CD14-positive monocyte (primary cell): Measurements from ENCODE around the gene EIPR1. TPM values are rescaled to one million over a fixed set of nuclear protein-coding genes. Genes with fewer than 3 reads are reported as not detected.
A peak's percentile ranks its signal among the peaks of the same experiment; 100 is the strongest.

Experiments used
- DNase-seq, 3 donors: peaks; one replicate each; pipeline ENCODE4 v3.0.0-alpha.2; 2011 to 2022
- H2AFZ ChIP-seq: 2 replicates; pipeline ENCODE4 v1.6.0; 2012; ENCODE audit warnings: mild to moderate bottlenecking, low read depth, low read length, inconsistent platforms; ENCODE audit not compliant: insufficient read depth, poor library complexity, severe bottlenecking
- H3K27ac ChIP-seq, 2 donors: 1 replicate in 1 of 2; 2 replicates in 1 of 2; pipeline ENCODE4 v1.5.1; 2012 to 2013; ENCODE audit warnings: low read length in 2 of 2, control low read depth in 1 of 2, inconsistent platforms in 1 of 2, low read depth in 1 of 2, mild to moderate bottlenecking in 1 of 2
- H3K27me3 ChIP-seq, 2 donors: one replicate each; pipeline versions ENCODE4 v1.6.0 to v1.6.1; 2011 to 2013; ENCODE audit warnings: low read length in 2 of 2; ENCODE audit not compliant: control insufficient read depth in 2 of 2, insufficient read depth in 2 of 2
- H3K36me3 ChIP-seq, 2 donors: replicated peaks in 1 of 2; 1 replicate in 1 of 2; 2 replicates in 1 of 2; pipeline versions ENCODE4 v1.5.1 to v1.6.1; 2012 to 2013; ENCODE audit warnings: low read length in 2 of 2, control low read depth in 1 of 2, inconsistent platforms in 1 of 2, mild to moderate bottlenecking in 1 of 2; ENCODE audit not compliant: insufficient read depth in 2 of 2, control insufficient read depth in 1 of 2
- H3K4me1 ChIP-seq, 2 donors: 1 replicate in 1 of 2; 2 replicates in 1 of 2; pipeline versions ENCODE4 v1.5.1 to v1.6.1; 2012 to 2013; ENCODE audit warnings: low read length in 2 of 2, control low read depth in 1 of 2, inconsistent platforms in 1 of 2, mild to moderate bottlenecking in 1 of 2, moderate library complexity in 1 of 2; ENCODE audit not compliant: insufficient read depth in 2 of 2, control insufficient read depth in 1 of 2
- H3K4me2 ChIP-seq: replicated peaks from 2 replicates; pipeline ENCODE3; 2012; ENCODE audit warnings: low read length, moderate library complexity, mild to moderate bottlenecking; ENCODE audit not compliant: poor library complexity, severe bottlenecking; ENCODE audit errors: extremely low read depth
- H3K4me3 ChIP-seq, 3 experiments: fragments of 200-600 bp in 1 of 3; sonication (generic) in 1 of 3; replicated peaks in 1 of 3; 1 replicate in 2 of 3; 2 replicates in 1 of 3; pipeline ENCODE4 v1.5.1; 2011 to 2013; ENCODE audit warnings: low read length in 3 of 3, mild to moderate bottlenecking in 3 of 3, control low read depth in 2 of 3, low read depth in 2 of 3, inconsistent platforms in 1 of 3, moderate library complexity in 1 of 3
- H3K79me2 ChIP-seq: 2 replicates; pipeline ENCODE4 v1.6.0; 2012; ENCODE audit warnings: mild to moderate bottlenecking, control low read depth, inconsistent platforms, low read length, moderate library complexity; ENCODE audit not compliant: insufficient read depth
- H3K9ac ChIP-seq: 2 replicates; pipeline ENCODE4 v1.6.0; 2017; ENCODE audit warnings: low read length, mild to moderate bottlenecking; ENCODE audit not compliant: insufficient read depth, poor library complexity, severe bottlenecking
- H3K9me3 ChIP-seq, 2 donors: replicated peaks in 1 of 2; 1 replicate in 1 of 2; 2 replicates in 1 of 2; pipeline versions ENCODE4 v1.5.1 to v1.6.1; 2012 to 2013; ENCODE audit warnings: low read length in 2 of 2, control low read depth in 1 of 2; ENCODE audit not compliant: control insufficient read depth in 1 of 2, insufficient read depth in 1 of 2
- H4K20me1 ChIP-seq: 2 replicates; pipeline ENCODE4 v1.6.0; 2012; ENCODE audit warnings: mild to moderate bottlenecking, low read length, control low read depth, moderate library complexity; ENCODE audit not compliant: insufficient read depth
- H3K27ac Mint-ChIP-seq, 7 donors: one replicate each; pipeline ENCODE4 v1.8.0; 2020; ENCODE audit warnings: mild to moderate bottlenecking in 7 of 7, mixed read lengths in 7 of 7, moderate library complexity in 6 of 7, inconsistent platforms in 2 of 7
- H3K27me3 Mint-ChIP-seq, 3 donors: one replicate each; pipeline ENCODE4 v1.8.0; 2021 to 2022; ENCODE audit warnings: low read depth in 3 of 3, mild to moderate bottlenecking in 3 of 3, mixed read lengths in 3 of 3, moderate library complexity in 3 of 3, inconsistent platforms in 1 of 3
- H3K36me3 Mint-ChIP-seq, 2 donors: one replicate each; pipeline ENCODE4 v1.8.0; 2020; ENCODE audit warnings: mixed read lengths in 2 of 2, inconsistent platforms in 1 of 2, mild to moderate bottlenecking in 1 of 2
- H3K4me1 Mint-ChIP-seq: one replicate; pipeline ENCODE4 v1.8.0; 2020; ENCODE audit warnings: mild to moderate bottlenecking, mixed read lengths
- H3K4me3 Mint-ChIP-seq, 2 donors: one replicate each; pipeline ENCODE4 v1.8.0; 2020; ENCODE audit warnings: mild to moderate bottlenecking in 2 of 2, mixed read lengths in 2 of 2, moderate library complexity in 1 of 2
- H3K9me3 Mint-ChIP-seq, 7 donors: one replicate each; pipeline ENCODE4 v1.8.0; 2020 to 2022; ENCODE audit warnings: mixed read lengths in 7 of 7, mild to moderate bottlenecking in 6 of 7, moderate library complexity in 6 of 7, inconsistent platforms in 2 of 7
- WGBS: methylation state at CpG from one replicate; pipeline ENCODE4 v1.1.5; 2013; ENCODE audit warnings: missing lambda C conversion rate; ENCODE audit not compliant: insufficient coverage; 5-methylcytosine and 5-hydroxymethylcytosine counted together
- intact Hi-C, 2 donors: fragments of 100-400 bp; cut with micrococcal nuclease; formaldehyde crosslinking; loops; one replicate each; pipeline versions ENCODE4 v1.15.0 to v1.15.1; 2023
- polyA plus RNA-seq, 3 donors: library from polyadenylated mRNA; depleted of rRNA in 1 of 3; unstranded in 2 of 3; stranded (reverse) in 1 of 3; fragments of 300-500 nt in 2 of 3; fragments of >200 nt in 1 of 3; fragmentation: Illumina TruSeq in 2 of 3; gene quantifications; 1 replicate in 2 of 3; 2 replicates in 1 of 3; pipeline ENCODE4 v1.2.3, GENCODE V29; 2012 to 2021
- TF ChIP-seq, protein P1 (sequence below): fragments of 200-600 bp; IDR thresholded peaks from one replicate; pipeline ENCODE4 v1.8.0; 2022; ENCODE audit warnings: antibody characterized with exemption, mild to moderate bottlenecking

EIPR1 gene
- polyA plus RNA-seq, 3 donors: 19.0 to 22.4 (median 20.8) TPM

DNA sequence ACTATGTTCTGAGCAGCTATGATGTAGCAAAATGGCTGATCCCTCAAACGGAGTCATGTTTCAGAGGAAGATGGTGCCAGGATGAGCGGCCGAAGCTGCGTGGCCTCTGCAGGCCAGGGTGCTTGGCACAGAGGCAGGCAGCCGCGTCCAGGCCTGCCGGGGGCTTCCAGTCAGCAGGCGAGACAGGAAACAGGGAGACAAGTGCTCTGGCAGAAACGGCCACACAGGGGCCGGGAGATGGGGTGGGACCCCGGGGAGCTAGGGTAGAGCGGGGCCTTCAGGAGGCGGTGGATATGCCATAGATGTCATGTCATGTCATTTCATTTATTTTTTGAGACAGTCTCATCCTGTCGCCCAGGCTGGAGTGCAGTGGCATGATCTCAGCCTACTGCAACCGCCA lies 50.7 kb downstream of the EIPR1 start:
- H3K27ac Mint-ChIP-seq: peak overlapping the region in 1 of 7 donors; percentile 7
- TF ChIP-seq, protein P1, sequence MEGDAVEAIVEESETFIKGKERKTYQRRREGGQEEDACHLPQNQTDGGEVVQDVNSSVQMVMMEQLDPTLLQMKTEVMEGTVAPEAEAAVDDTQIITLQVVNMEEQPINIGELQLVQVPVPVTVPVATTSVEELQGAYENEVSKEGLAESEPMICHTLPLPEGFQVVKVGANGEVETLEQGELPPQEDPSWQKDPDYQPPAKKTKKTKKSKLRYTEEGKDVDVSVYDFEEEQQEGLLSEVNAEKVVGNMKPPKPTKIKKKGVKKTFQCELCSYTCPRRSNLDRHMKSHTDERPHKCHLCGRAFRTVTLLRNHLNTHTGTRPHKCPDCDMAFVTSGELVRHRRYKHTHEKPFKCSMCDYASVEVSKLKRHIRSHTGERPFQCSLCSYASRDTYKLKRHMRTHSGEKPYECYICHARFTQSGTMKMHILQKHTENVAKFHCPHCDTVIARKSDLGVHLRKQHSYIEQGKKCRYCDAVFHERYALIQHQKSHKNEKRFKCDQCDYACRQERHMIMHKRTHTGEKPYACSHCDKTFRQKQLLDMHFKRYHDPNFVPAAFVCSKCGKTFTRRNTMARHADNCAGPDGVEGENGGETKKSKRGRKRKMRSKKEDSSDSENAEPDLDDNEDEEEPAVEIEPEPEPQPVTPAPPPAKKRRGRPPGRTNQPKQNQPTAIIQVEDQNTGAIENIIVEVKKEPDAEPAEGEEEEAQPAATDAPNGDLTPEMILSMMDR: no peak
- WGBS: 93% methylated on average over 15 of the region's 15 CpGs

DNA sequence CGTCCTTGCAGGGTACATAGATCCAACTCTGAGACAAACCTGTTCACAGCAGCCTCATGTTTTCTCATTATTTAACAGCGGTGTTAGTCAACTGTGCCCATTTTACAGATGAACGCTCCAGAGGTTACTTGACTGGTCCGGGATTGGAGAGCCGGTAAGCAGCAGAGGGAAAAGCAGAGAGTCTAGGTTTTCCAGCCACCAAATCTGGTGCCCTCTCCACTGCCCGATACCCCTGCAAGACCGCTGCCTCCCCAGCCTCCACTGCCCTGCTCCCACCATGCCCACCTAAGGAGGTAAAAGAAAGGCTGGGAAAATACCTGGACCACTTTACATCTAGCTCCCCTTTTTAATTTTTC lies 51.5 kb downstream of the EIPR1 start:
- no peak for DNase-seq
- 97% methylated on average over 5 of the region's 7 CpGs for WGBS
- peaks cover 0 to 5% (median 0%) of the 10 kb centered on the region in 7 donors for H3K9me3 Mint-ChIP-seq
- H3K27me3 Mint-ChIP-seq: peaks cover 0 to 2% (median 0%) of the 10 kb centered on the region in 3 donors
- no peak overlapping the region for H3K4me3 Mint-ChIP-seq
- Histone ChIP-seq H3K9ac (no peak overlapping the region), H3K27ac (peak overlapping the region in 1 of 2 donors; percentile 5), H3K4me3 (no peak overlapping the region), H3K4me1 (no peaks in the 10 kb centered on the region), H3K79me2 (no peaks in the 10 kb centered on the region), H3K4me2 (no peak overlapping the region), H3K27me3 (no peaks in the 10 kb centered on the region), H3K9me3 (no peaks in the 10 kb centered on the region), H3K36me3 (peaks cover 13 to 41% of the 10 kb centered on the region in 2 donors), H2AFZ (no peak overlapping the region), H4K20me1 (no peaks in the 10 kb centered on the region)
- peak overlapping the region in 1 of 7 donors; percentile 46 for H3K27ac Mint-ChIP-seq
- TF ChIP-seq, protein P1: no peak
- H3K36me3 Mint-ChIP-seq: peaks cover 36 to 59% of the 10 kb centered on the region in 2 donors
- intact Hi-C loops: no loop called here
- no peaks in the 10 kb centered on the region for H3K4me1 Mint-ChIP-seq

More for the DNA sequence above, 50.7 kb downstream of the EIPR1 start:
- intact Hi-C loops: no loop called here
- Mint-ChIP-seq H3K36me3 (peaks cover 34 to 57% of the 10 kb centered on the region in 2 donors), H3K9me3 (peaks cover 0 to 5% (median 0%) of the 10 kb centered on the region in 7 donors), H3K27me3 (peaks cover 0 to 2% (median 0%) of the 10 kb centered on the region in 3 donors), H3K4me1 (no peaks in the 10 kb centered on the region), H3K4me3 (no peak overlapping the region)
- Histone ChIP-seq H2AFZ (no peak overlapping the region), H3K36me3 (peaks cover 14 to 40% of the 10 kb centered on the region in 2 donors), H3K79me2 (no peaks in the 10 kb centered on the region), H3K4me3 (no peak overlapping the region), H3K9me3 (no peaks in the 10 kb centered on the region), H4K20me1 (no peaks in the 10 kb centered on the region), H3K9ac (no peak overlapping the region), H3K27ac (no peak overlapping the region), H3K4me2 (no peak overlapping the region), H3K27me3 (no peaks in the 10 kb centered on the region), H3K4me1 (no peaks in the 10 kb centered on the region)
- DNase-seq: no peak
